ENCODE data around the gene ADAM33.

The ADAM33 gene

GRCh38 chr20:3707508-3707899, 25.7 kb upstream of the ADAM33 start:
- no peak for DNase-seq

- no peak for DNase-seq
These were observed 25.1 kb upstream of the ADAM33 start for GRCh38 chr20:3706774-3707507.

GRCh38 chr20:3705970-3706739, 24.3 kb upstream of the ADAM33 start:
- DNase-seq, result no peak

GRCh38 chr20:3705491-3705969, 23.7 kb upstream of the ADAM33 start:
- DNase-seq, result no peak

GRCh38 chr20:3704087-3704486, 22.3 kb upstream of the ADAM33 start:
- DNase-seq, result no peak

- no peak for DNase-seq
These were observed 21.0 kb upstream of the ADAM33 start for GRCh38 chr20:3702611-3703391.

GRCh38 chr20:3701061-3701998, 19.5 kb upstream of the ADAM33 start:
- DNase-seq, result no peak

- no peak for DNase-seq
These were observed 17.2 kb upstream of the ADAM33 start for GRCh38 chr20:3699037-3699436.

- DNase-seq, result no peak
These were observed 16.8 kb upstream of the ADAM33 start for GRCh38 chr20:3698591-3699001.

GRCh38 chr20:3697588-3698305, 15.9 kb upstream of the ADAM33 start:
- DNase-seq, result no peak

GRCh38 chr20:3696745-3697587, 15.2 kb upstream of the ADAM33 start:
- DNase-seq, result no peak

- DNase-seq, result no peak
These were observed 14.4 kb upstream of the ADAM33 start for GRCh38 chr20:3696200-3696599.

- no peak for DNase-seq
These were observed 13.1 kb upstream of the ADAM33 start for GRCh38 chr20:3694864-3695263.

GRCh38 chr20:3693376-3693775, 11.6 kb upstream of the ADAM33 start:
- no peak for DNase-seq

GRCh38 chr20:3692706-3693294, 11.0 kb upstream of the ADAM33 start:
- no peak for DNase-seq

GRCh38 chr20:3691897-3692296, 10.1 kb upstream of the ADAM33 start:
- no peak for DNase-seq

GRCh38 chr20:3691306-3691705, 9.5 kb upstream of the ADAM33 start:
- no peak for DNase-seq

- no peak for DNase-seq
These were observed 8.6 kb upstream of the ADAM33 start for GRCh38 chr20:3690413-3690812.

- DNase-seq, result no peak
These were observed 8.2 kb upstream of the ADAM33 start for GRCh38 chr20:3689978-3690377.

- no peak for DNase-seq
These were observed 5.8 kb upstream of the ADAM33 start for GRCh38 chr20:3687655-3688054.

Data from hematopoietic multipotent progenitor cell treated with erythropoietin and hydrocortisone succinate and interleukin-3 and kit ligand, for 6 days (in vitro differentiated cells).